NCI-H446 (cell line): ENCODE measurements around the gene KLK4.
A peak's percentile ranks its signal among the peaks of the same experiment; 100 is the strongest.

Experiments
- DNase-seq, 2 experiments: peaks; one replicate each; lab custom pipeline; 2025; lab: John Stamatoyannopoulos, UW

The KLK4 gene

DNA sequence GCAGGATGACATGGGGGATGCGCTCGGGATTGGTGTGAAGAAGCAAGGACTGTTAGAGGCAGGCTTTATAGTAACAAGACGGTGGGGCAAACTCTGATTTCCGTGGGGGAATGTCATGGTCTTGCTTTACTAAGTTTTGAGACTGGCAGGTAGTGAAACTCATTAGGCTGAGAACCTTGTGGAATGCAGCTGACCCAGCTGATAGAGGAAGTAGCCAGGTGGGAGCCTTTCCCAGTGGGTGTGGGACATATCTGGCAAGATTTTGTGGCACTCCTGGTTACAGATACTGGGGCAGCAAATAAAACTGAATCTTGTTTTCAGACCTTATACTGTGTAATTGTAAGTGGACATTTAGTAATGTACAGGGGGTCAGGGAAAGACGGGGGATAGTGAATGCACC lies 31.0 kb downstream of the KLK4 start:
- no peak for DNase-seq

DNA sequence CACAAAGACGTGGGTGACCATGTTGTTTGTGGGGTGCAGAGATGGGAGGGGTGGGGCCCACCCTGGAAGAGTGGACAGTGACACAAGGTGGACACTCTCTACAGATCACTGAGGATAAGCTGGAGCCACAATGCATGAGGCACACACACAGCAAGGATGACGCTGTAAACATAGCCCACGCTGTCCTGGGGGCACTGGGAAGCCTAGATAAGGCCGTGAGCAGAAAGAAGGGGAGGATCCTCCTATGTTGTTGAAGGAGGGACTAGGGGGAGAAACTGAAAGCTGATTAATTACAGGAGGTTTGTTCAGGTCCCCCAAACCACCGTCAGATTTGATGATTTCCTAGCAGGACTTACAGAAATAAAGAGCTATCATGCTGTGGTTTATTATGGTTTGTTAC lies 32.3 kb downstream of the KLK4 start:
- DNase-seq = no peak

DNA sequence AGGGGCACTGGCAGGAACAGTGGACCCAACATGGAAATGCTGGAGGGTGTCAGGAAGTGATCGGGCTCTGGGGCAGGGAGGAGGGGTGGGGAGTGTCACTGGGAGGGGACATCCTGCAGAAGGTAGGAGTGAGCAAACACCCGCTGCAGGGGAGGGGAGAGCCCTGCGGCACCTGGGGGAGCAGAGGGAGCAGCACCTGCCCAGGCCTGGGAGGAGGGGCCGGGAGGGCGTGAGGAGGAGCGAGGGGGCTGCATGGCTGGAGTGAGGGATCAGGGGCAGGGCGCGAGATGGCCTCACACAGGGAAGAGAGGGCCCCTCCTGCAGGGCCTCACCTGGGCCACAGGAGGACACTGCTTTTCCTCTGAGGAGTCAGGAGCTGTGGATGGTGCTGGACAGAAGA lies 33.9 kb downstream of the KLK4 start:
- DNase-seq = no peak

DNA sequence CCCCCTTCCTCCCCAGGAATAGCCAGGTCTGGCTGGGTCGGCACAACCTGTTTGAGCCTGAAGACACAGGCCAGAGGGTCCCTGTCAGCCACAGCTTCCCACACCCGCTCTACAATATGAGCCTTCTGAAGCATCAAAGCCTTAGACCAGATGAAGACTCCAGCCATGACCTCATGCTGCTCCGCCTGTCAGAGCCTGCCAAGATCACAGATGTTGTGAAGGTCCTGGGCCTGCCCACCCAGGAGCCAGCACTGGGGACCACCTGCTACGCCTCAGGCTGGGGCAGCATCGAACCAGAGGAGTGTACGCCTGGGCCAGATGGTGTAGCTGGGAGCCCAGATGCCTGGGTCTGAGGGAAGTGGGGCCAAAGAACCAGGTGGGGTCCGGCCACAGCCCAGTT lies 34.7 kb downstream of the KLK4 start:
- peak in 1 of 2 experiments; percentile 24 for DNase-seq

DNA sequence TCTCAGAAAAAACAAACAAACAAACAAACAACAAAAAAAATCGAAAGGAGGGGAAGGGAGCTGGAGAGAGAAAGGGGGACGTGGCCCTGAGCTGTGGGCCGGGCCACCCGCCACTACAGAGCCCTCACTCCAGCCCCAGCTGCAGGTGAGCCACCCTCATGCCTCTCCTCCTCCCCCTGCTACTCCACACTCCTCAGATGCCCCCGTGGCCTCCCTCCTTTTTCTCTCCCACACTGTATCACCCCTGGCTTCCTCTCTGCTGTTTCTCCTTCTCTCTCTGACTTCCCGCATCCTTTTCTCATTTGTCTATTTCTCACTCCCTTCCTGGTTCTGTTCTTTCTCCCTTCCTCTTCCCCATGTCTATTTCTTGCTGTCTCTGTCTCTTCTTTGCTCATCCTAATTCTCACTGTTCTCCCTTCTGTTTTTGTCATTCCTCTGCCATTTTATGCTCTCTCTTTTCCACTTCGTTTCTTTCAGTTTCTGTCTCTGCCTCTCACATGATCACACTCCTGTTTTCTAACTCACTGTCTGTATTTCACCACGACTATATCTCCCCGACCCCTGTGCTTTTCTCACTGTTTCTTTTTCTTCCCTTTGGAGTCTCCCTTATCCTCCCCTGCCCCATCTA lies 35.3 kb downstream of the KLK4 start:
- no peak for DNase-seq

DNA sequence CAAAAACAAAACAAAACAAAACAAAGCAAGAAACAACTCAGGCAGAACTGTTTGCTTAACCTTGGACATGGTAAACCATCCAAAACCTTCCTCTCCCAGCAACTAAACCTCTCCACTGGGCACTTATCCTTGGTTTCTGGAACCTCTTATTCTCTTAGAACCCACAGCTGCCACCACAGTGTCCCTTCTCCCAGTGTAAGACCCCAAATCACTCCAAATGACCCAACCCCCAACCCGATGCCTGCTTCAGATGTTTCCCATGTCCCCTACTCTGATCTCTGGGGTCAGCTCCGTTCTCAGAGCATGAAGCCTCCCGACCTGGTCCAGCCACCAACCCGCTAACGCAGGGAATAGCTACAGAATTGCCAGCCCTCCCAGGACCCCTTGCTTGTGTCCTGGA lies 37.0 kb downstream of the KLK4 start:
- no peak for DNase-seq

DNA sequence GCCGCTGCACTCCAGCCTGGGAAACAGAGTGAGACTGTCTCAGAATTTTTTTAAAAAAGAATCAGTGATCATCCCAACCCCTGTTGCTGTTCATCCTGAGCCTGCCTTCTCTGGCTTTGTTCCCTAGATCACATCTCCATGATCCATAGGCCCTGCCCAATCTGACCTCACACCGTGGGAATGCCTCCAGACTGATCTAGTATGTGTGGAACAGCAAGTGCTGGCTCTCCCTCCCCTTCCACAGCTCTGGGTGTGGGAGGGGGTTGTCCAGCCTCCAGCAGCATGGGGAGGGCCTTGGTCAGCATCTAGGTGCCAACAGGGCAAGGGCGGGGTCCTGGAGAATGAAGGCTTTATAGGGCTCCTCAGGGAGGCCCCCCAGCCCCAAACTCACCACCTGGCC lies 38.1 kb downstream of the KLK4 start, which contains the start of gene KLK2:
Gene KLK2 (plus strand): TSS at position 384 of the 400 bp plus-strand sequence. CDS start 35 bp downstream, outside the sequence.
- DNase-seq = no peak

DNA sequence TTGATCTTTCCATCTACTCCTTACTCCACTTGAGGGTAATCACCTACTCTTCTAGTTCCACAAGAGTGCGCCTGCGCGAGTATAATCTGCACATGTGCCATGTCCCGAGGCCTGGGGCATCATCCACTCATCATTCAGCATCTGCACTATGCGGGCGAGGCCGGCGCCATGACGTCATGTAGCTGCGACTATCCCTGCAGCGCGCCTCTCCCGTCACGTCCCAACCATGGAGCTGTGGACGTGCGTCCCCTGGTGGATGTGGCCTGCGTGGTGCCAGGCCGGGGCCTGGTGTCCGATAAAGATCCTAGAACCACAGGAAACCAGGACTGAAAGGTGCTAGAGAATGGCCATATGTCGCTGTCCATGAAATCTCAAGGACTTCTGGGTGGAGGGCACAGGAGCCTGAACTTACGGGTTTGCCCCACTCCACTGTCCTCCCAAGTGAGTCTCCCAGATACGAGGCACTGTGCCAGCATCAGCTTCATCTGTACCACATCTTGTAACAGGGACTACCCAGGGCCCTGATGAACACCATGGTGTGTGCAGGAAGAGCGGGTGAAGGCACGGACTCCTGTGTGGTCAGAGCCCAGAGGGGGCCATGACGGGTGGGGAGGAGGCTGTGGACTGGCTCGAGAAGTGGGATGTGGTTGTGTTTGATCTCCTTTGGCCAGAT lies 40.6 kb downstream of the KLK4 start:
- peak in 1 of 2 experiments; percentile 74 for DNase-seq

DNA sequence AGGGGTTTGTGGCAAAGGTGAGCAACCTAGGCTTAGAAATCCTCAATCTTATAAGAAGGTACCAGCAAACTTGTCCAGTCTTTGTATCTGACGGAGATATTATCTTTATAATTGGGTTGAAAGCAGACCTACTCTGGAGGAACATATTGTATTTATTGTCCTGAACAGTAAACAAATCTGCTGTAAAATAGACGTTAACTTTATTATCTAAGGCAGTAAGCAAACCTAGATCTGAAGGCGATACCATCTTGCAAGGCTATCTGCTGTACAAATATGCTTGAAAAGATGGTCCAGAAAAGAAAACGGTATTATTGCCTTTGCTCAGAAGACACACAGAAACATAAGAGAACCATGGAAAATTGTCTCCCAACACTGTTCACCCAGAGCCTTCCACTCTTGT lies 41.7 kb downstream of the KLK4 start:
- no peak for DNase-seq

DNA sequence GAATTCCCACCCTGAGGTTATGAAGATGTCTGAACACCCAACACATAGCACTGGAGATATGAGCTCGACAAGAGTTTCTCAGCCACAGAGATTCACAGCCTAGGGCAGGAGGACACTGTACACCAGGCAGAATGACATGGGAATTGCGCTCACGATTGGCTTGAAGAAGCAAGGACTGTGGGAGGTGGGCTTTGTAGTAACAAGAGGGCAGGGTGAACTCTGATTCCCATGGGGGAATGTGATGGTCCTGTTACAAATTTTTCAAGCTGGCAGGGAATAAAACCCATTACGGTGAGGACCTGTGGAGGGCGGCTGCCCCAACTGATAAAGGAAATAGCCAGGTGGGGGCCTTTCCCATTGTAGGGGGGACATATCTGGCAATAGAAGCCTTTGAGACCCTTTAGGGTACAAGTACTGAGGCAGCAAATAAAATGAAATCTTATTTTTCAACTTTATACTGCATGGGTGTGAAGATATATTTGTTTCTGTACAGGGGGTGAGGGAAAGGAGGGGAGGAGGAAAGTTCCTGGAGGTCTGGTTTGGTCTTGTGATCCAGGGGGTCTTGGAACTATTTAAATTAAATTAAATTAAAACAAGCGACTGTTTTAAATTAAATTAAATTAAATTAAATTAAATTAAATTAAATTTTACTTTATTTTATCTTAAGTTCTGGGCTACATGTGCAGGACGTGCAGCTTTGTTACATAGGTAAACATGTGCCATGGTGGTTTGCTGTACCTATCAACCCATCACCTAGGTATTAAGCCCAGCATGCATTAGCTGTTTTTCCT lies 49.5 kb downstream of the KLK4 start:
- no peak for DNase-seq

DNA sequence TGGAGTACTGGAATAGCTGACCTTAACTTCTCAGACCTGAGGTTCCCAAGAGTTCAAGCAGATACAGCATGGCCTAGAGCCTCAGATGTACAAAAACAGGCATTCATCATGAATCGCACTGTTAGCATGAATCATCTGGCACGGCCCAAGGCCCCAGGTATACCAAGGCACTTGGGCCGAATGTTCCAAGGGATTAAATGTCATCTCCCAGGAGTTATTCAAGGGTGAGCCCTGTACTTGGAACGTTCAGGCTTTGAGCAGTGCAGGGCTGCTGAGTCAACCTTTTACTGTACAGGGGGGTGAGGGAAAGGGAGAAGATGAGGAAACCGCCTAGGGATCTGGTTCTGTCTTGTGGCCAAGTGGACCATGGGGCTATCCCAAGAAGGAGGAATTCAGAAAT lies 50.2 kb downstream of the KLK4 start:
- no peak for DNase-seq

DNA sequence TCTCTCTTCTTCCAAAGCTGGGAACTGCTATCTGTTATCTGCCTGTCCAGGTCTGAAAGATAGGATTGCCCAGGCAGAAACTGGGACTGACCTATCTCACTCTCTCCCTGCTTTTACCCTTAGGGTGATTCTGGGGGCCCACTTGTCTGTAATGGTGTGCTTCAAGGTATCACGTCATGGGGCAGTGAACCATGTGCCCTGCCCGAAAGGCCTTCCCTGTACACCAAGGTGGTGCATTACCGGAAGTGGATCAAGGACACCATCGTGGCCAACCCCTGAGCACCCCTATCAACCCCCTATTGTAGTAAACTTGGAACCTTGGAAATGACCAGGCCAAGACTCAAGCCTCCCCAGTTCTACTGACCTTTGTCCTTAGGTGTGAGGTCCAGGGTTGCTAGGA lies 51.3 kb downstream of the KLK4 start:
- no peak for DNase-seq

DNA sequence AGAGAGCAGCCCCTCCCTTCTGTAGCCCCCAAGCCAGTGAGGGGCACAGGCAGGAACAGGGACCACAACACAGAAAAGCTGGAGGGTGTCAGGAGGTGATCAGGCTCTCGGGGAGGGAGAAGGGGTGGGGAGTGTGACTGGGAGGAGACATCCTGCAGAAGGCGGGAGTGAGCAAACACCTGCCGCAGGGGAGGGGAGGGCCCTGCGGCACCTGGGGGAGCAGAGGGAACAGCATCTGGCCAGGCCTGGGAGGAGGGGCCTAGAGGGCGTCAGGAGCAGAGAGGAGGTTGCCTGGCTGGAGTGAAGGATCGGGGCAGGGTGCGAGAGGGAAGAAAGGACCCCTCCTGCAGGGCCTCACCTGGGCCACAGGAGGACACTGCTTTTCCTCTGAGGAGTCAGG lies 52.3 kb downstream of the KLK4 start:
- DNase-seq = no peak

DNA sequence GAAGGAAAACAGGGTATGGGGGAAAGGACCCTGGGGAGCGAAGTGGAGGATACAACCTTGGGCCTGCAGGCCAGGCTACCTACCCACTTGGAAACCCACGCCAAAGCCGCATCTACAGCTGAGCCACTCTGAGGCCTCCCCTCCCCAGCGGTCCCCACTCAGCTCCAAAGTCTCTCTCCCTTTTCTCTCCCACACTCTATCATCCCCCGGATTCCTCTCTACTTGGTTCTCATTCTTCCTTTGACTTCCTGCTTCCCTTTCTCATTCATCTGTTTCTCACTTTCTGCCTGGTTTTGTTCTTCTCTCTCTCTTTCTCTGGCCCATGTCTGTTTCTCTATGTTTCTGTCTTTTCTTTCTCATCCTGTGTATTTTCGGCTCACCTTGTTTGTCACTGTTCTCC lies 53.8 kb downstream of the KLK4 start:
- DNase-seq = no peak
